ENCODE measurements around the gene NOLC1.

GRCh38 chr10:102170602-102171001, 18.4 kb downstream of the NOLC1 start:
- no peak for TF ChIP-seq EZH2 (IDR thresholded peaks at IDR 0.05; ENCODE audit: low read length, unreplicated experiment)
- TF ChIP-seq CTCF (conservative IDR thresholded peaks at IDR 0.05; ENCODE audit: low read depth, low read length): no peak

Data from PC-3 (cell line).